Measurements from ENCODE around the gene PPP1R27.

The PPP1R27 gene

GRCh38 chr17:81821147-81821546 is 13.7 kb downstream of the PPP1R27 start:
- DNase-seq (ENCODE audit: low read depth) = no peak

GRCh38 chr17:81819708-81820107 is 15.1 kb downstream of the PPP1R27 start:
- no peak for DNase-seq (ENCODE audit: low read depth)

GRCh38 chr17:81817758-81818147 is 17.1 kb downstream of the PPP1R27 start:
- no peak for DNase-seq (ENCODE audit: low read depth)

- no peak for DNase-seq (ENCODE audit: low read depth)
These were observed 19.2 kb downstream of the PPP1R27 start for GRCh38 chr17:81815646-81815986.

- no peak for DNase-seq (ENCODE audit: low read depth)
These were observed 19.9 kb downstream of the PPP1R27 start for GRCh38 chr17:81814748-81815645.

GRCh38 chr17:81813861-81814683 is 20.8 kb downstream of the PPP1R27 start:
- DNase-seq (ENCODE audit: low read depth) = no peak

GRCh38 chr17:81813371-81813684 is 21.5 kb downstream of the PPP1R27 start:
- no peak for DNase-seq (ENCODE audit: low read depth)

GRCh38 chr17:81812571-81813370 is 22.1 kb downstream of the PPP1R27 start:
- DNase-seq (ENCODE audit: low read depth) = no peak

GRCh38 chr17:81811705-81812570 is 22.9 kb downstream of the PPP1R27 start:
- DNase-seq (ENCODE audit: low read depth) = no peak

- no peak for DNase-seq (ENCODE audit: low read depth)
These were observed 23.8 kb downstream of the PPP1R27 start for GRCh38 chr17:81810892-81811704.

- DNase-seq (ENCODE audit: low read depth) = no peak
These were observed 24.4 kb downstream of the PPP1R27 start for GRCh38 chr17:81810476-81810875.

- DNase-seq (ENCODE audit: low read depth) = no peak
These were observed 25.3 kb downstream of the PPP1R27 start for GRCh38 chr17:81809556-81809998.

GRCh38 chr17:81808778-81809555 is 25.9 kb downstream of the PPP1R27 start:
- no peak for DNase-seq (ENCODE audit: low read depth)

- no peak for DNase-seq (ENCODE audit: low read depth)
These were observed 27.0 kb downstream of the PPP1R27 start for GRCh38 chr17:81807839-81808238.

GRCh38 chr17:81807210-81807719 is 27.6 kb downstream of the PPP1R27 start:
- DNase-seq (ENCODE audit: low read depth) = no peak

- no peak for DNase-seq (ENCODE audit: low read depth)
These were observed 28.2 kb downstream of the PPP1R27 start for GRCh38 chr17:81806461-81807209.

- no peak for DNase-seq (ENCODE audit: low read depth)
These were observed 29.0 kb downstream of the PPP1R27 start for GRCh38 chr17:81805707-81806460.
